Right atrium auricular region (tissue), 2 donors: ENCODE results near the gene YLPM1. TPM values are rescaled to one million over a fixed set of nuclear protein-coding genes. Genes with fewer than 3 reads are reported as not detected.

Source experiments
- DNase-seq: peaks from one replicate; pipeline ENCODE4 v3.0.0-alpha.2; 2019; ENCODE audit warnings: low spot score
- H3K27ac ChIP-seq, 2 donors: fragments of 200-600 bp; sonication (generic); 1 replicate in 1 of 2; 2 replicates in 1 of 2; pipeline ENCODE4 v1.5.1; 2016 to 2019
- H3K27me3 ChIP-seq, 2 donors: fragments of 200-600 bp; sonication (generic); one replicate each; pipeline versions ENCODE4 v1.5.1 to v1.6.0; 2017 to 2019
- H3K36me3 ChIP-seq: fragments of 200-600 bp; sonication (generic); one replicate; pipeline ENCODE4 v1.5.1; 2016
- H3K4me1 ChIP-seq, 2 donors: fragments of 200-600 bp; sonication (generic); one replicate each; pipeline versions ENCODE4 v1.5.1 to v1.6.0; 2017 to 2019
- H3K4me3 ChIP-seq, 2 donors: fragments of 200-600 bp; sonication (generic); 1 replicate in 1 of 2; 2 replicates in 1 of 2; pipeline ENCODE4 v1.5.1; 2017 to 2019; ENCODE audit warnings: mild to moderate bottlenecking in 1 of 2, moderate library complexity in 1 of 2
- H3K9me3 ChIP-seq, 2 donors: fragments of 200-600 bp; sonication (generic); one replicate each; pipeline ENCODE4 v1.5.1; 2019
- CTCF ChIP-seq, 2 donors: fragments of 200-600 bp; sonication (generic); IDR thresholded peaks; one replicate each; pipeline ENCODE4 v1.5.1; 2019; ENCODE audit warnings: antibody characterized with exemption in 2 of 2
- total RNA-seq, 2 donors: library from RNA; depleted of rRNA; stranded (reverse); fragments of >200 nt; gene quantifications; one replicate each; pipeline ENCODE4 v1.1.0, GENCODE V29; 2016

YLPM1 gene
- total RNA-seq, 2 donors from 2014 or later, result 23.6 to 25.3 TPM

GRCh38 chr14:74866708-74867389 is 103.7 kb downstream of the YLPM1 start:
- Histone ChIP-seq H3K27ac (no peak overlapping the region), H3K4me1 (peaks cover 0 to 6% of the 10 kb centered on the region in 2 donors), H3K27me3 (no peaks in the 10 kb centered on the region), H3K9me3 (no peaks in the 10 kb centered on the region), H3K36me3 (no peaks in the 10 kb centered on the region), H3K4me3 (no peak overlapping the region)
- no peak for TF ChIP-seq CTCF (IDR thresholded peaks at IDR 0.05)
- no peak for DNase-seq

- H3K4me1 ChIP-seq, result peaks cover 0 to 6% of the 10 kb centered on the region in 2 donors
- H3K9me3 ChIP-seq, result no peaks in the 10 kb centered on the region
- peak; percentile 79 for DNase-seq
- no peak overlapping the region for H3K27ac ChIP-seq
- no peak overlapping the region for H3K4me3 ChIP-seq
- no peaks in the 10 kb centered on the region for H3K27me3 ChIP-seq
- no peaks in the 10 kb centered on the region for H3K36me3 ChIP-seq
- no peak for TF ChIP-seq CTCF (IDR thresholded peaks at IDR 0.05)
Observed at GRCh38 chr14:74867673-74868072, 104.6 kb downstream of the YLPM1 start.

- no peak overlapping the region for H3K27ac ChIP-seq
Observed at GRCh38 chr14:74868739-74869138, 105.6 kb downstream of the YLPM1 start.

GRCh38 chr14:74871819-74872218 is 108.7 kb downstream of the YLPM1 start:
- Histone ChIP-seq H3K4me3 (no peak overlapping the region), H3K27me3 (no peaks in the 10 kb centered on the region), H3K36me3 (no peaks in the 10 kb centered on the region), H3K27ac (no peak overlapping the region), H3K9me3 (no peaks in the 10 kb centered on the region), H3K4me1 (peaks cover 0 to 6% of the 10 kb centered on the region in 2 donors)
- DNase-seq, result no peak
- TF ChIP-seq CTCF (IDR thresholded peaks at IDR 0.05), result no peak

More at GRCh38 chr14:74868739-74869138, 105.6 kb downstream of the YLPM1 start:
- no peak for DNase-seq
- TF ChIP-seq CTCF (IDR thresholded peaks at IDR 0.05), result no peak
- H3K27me3 ChIP-seq, result no peaks in the 10 kb centered on the region
- no peak overlapping the region for H3K4me3 ChIP-seq
- peaks cover 0 to 6% of the 10 kb centered on the region in 2 donors for H3K4me1 ChIP-seq
- H3K36me3 ChIP-seq, result no peaks in the 10 kb centered on the region
- no peaks in the 10 kb centered on the region for H3K9me3 ChIP-seq

GRCh38 chr14:74875204-74875603 is 112.1 kb downstream of the YLPM1 start:
- H3K36me3 ChIP-seq, result no peaks in the 10 kb centered on the region
- DNase-seq, result no peak
- H3K27me3 ChIP-seq, result no peaks in the 10 kb centered on the region
- H3K27ac ChIP-seq, result no peak overlapping the region
- TF ChIP-seq CTCF (IDR thresholded peaks at IDR 0.05), result no peak
- no peaks in the 10 kb centered on the region for H3K4me1 ChIP-seq
- no peak overlapping the region for H3K4me3 ChIP-seq
- no peaks in the 10 kb centered on the region for H3K9me3 ChIP-seq
